ENCODE measurements around the gene TSPAN13.

Gene TSPAN13

DNA sequence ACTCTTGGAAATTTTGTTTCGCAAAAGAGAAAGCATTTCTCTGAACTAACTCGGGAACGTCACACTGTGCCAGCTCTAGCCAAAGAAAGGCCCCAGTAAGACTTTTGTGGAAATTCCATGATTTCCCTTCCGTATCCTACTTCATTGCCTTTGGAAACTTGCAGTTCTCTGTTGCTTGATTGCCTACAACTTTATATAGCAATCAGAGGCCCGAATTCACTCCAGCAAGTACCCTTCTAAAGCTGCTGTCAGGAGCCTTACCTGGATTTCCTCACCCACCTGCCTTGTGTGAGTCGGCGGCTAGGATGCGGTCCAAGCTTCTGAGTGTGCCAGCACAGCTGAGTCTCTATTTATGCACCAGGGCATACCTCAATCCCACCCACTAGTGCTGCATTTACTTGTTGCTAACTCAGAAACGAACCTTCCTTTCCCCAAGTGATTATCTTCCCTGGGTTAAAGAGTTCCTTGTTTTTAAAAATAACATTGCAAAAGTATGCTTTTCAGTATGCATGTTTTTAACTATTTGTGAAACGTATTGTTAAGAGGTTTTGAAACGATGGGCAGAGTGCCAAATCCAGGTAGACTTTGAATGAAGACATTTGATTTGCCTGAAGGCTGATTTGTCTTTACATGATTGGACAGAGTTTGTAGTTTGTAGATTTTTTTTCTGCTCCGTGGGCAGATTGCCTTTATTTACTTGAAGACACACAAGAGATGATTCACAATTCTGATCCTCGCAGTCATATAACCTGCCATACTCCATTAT, 51.3 kb downstream of the TSPAN13 start, which contains the start of gene AGR2:
TSS of gene AGR2 (minus strand) at position 326 of the 766 bp plus-strand sequence. CDS start 3,203 bp downstream, outside the sequence.
- TF ChIP-seq, protein P1, sequence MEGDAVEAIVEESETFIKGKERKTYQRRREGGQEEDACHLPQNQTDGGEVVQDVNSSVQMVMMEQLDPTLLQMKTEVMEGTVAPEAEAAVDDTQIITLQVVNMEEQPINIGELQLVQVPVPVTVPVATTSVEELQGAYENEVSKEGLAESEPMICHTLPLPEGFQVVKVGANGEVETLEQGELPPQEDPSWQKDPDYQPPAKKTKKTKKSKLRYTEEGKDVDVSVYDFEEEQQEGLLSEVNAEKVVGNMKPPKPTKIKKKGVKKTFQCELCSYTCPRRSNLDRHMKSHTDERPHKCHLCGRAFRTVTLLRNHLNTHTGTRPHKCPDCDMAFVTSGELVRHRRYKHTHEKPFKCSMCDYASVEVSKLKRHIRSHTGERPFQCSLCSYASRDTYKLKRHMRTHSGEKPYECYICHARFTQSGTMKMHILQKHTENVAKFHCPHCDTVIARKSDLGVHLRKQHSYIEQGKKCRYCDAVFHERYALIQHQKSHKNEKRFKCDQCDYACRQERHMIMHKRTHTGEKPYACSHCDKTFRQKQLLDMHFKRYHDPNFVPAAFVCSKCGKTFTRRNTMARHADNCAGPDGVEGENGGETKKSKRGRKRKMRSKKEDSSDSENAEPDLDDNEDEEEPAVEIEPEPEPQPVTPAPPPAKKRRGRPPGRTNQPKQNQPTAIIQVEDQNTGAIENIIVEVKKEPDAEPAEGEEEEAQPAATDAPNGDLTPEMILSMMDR (conservative IDR thresholded peaks at IDR 0.05; ENCODE audit: low read length) = no peak
- DNase-seq (ENCODE audit: low read depth) = no peak
- H3K4me3 ChIP-seq (ENCODE audit: low read length) = no peak within 1 kb of the TSS

DNA sequence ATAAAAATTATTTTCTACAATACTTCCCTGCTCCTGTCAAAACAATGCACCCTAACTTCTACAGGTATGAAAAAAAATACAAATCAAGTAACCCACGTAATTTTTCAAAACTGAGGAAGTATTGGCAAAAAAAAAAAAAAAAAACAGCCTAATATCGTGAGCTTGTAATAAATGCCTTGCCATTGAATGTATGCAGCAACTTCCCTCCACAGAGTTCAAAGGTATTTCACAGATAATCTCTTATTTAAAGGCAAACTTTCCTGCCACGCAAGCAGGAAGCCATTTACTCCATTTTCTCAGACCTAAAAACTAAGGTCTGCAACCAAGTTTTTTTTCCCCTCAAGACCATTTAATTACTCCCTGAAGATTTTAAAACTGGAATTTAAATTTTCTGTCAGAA, 51.9 kb downstream of the TSPAN13 start:
- DNase-seq (ENCODE audit: low read depth) = no peak
- TF ChIP-seq, protein P1 (conservative IDR thresholded peaks at IDR 0.05; ENCODE audit: low read length) = no peak

DNA sequence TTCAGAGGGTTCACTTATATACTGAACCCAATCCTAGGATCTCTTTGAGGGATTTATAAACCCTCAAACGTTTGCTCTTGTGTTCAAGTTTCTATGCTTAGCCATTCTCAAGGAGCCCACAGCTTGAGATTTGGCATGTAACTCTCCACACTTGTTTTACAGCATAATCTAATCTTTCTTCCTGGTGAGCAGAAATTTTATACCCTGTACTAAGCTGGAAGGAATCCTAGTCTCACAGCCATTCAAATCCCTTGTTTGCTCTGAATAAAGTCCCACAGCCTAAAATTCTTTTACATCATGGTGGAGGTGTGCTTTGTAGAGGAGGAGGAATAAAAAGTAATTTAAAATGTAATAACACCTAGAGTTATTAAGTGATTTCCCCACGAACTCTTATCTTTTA, 56.6 kb downstream of the TSPAN13 start:
- no peak for DNase-seq (ENCODE audit: low read depth)
- TF ChIP-seq, protein P1 (conservative IDR thresholded peaks at IDR 0.05; ENCODE audit: low read length) = no peak
- H3K4me3 ChIP-seq (ENCODE audit: low read length) = no peak overlapping the region

More for the DNA sequence above, 51.9 kb downstream of the TSPAN13 start:
- H3K4me3 ChIP-seq (ENCODE audit: low read length) = no peak overlapping the region

DNA sequence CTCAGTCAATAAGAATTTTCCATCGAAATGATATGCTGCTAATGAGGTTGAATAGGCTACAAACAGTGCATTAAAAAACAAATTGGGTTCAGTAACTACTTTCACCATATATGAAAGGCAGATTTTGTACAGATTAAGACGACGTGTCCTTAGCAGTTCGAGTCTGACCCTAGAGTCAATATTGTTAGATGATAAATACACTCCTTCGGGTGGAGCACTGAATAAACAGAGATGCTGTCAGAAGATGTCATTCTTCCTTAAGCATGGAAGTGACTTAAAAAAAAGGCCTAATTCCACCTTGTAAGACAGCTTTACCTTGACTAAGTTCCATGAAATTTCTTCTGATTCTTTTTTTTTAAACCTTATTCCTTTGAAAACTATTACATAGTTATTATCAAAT, 57.0 kb downstream of the TSPAN13 start:
- TF ChIP-seq, protein P1 (conservative IDR thresholded peaks at IDR 0.05; ENCODE audit: low read length) = no peak
- no peak for DNase-seq (ENCODE audit: low read depth)
- no peak overlapping the region for H3K4me3 ChIP-seq (ENCODE audit: low read length)

DNA sequence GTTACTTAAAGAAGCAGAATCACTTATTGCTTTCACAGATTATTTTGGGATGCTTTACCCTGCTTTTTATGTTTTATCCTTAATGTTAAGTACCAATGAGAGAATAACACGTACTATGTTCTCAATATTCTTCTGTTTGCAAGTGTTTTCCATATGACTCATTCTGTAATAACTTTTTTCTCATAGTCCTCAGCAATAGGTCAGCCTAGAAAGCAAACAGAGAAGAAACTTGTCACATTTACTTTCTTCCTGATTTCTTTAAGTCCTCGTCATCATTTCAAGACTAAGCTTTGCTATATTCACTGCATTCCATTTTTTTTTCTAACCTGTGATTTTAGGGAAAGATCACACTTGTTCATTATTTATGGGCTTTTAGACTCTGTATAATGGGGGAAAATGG, 58.0 kb downstream of the TSPAN13 start:
- TF ChIP-seq, protein P1 (conservative IDR thresholded peaks at IDR 0.05; ENCODE audit: low read length) = no peak
- H3K4me3 ChIP-seq (ENCODE audit: low read length) = no peak overlapping the region
- DNase-seq (ENCODE audit: low read depth) = peak; percentile 45

DNA sequence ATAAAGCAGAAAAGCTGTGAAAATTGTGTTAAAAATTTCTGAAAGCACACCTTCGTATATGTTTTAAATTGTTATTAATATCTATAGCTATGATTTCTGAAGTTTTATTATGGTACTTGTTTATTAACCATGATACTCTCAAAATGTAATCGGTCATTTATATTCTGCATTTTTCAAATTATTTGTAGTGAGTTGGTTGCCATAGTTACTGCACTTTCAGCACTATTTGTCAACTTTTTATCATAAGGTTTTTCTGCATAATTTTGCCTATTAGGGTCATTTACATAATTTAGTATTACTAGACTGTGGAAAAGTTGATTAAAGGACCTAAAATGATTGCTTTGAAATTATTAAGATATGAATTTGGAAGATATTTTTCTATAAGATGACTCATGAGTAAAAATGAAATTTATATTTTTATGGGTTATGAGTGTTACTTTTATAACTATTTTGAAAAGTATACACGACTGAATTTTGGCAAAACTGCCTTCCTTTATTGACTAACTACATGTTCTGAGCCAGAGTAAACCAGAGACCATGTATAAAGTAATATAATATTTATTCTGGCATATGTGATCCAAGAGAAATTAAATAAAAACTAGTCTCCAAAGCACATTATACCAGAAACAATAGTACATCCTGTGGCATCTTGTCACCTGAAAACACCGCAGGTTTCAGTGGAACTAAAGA, 59.1 kb downstream of the TSPAN13 start:
- DNase-seq (ENCODE audit: low read depth) = no peak
- TF ChIP-seq, protein P1 (conservative IDR thresholded peaks at IDR 0.05; ENCODE audit: low read length) = no peak
- H3K4me3 ChIP-seq (ENCODE audit: low read length) = no peak overlapping the region

DNA sequence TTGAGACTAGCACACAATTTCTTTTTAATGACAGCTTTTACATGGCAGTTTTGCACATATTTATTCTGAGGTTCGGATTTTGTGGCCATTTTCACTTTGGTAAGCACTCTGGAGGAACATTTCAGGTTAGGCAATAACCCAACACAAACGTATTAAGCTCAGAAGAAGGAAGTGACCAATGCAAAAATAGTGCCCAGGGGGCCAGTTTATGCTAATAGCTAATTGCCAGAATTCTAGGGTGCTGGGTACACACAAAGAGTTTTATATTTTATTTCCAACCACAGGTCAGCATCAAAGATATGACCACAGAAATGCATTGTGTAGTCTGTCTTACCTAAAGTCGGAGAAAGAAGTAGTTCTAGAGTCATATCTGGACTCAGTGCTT, 59.7 kb downstream of the TSPAN13 start:
- TF ChIP-seq, protein P1 (conservative IDR thresholded peaks at IDR 0.05; ENCODE audit: low read length) = no peak
- H3K4me3 ChIP-seq (ENCODE audit: low read length) = no peak overlapping the region
- no peak for DNase-seq (ENCODE audit: low read depth)

Measured in AG10803 (cell line).